Endothelial cell of umbilical vein (primary cell): Measurements from ENCODE around the gene COL7A1. TPM values are rescaled to one million over a fixed set of nuclear protein-coding genes. Genes with fewer than 3 reads are reported as not detected.

ENCODE experiments used
- BruUV-seq: library from RNA; stranded (reverse); fragments of 400-500 nt; replicated peaks from 2 replicates; lab custom pipeline; 2021; lab: Mats Ljungman, UMichigan
- CTCF ChIA-PET: fragments of 300-600, 350-600 bp; sonication (Branson Sonifier 250); formaldehyde crosslinking; loops from one replicate; lab custom pipeline; 2021; ENCODE audit warnings: antibody characterized with exemption, inconsistent platforms; lab: Charles Lee
- POLR2A ChIA-PET: fragments of 300-600, 350-600 bp; sonication (Branson Sonifier 250); formaldehyde crosslinking; loops from one replicate; lab custom pipeline; 2021; ENCODE audit warnings: antibody characterized with exemption, inconsistent platforms; lab: Charles Lee
- DNase-seq: peaks from one replicate; pipeline ENCODE4 v3.0.0-alpha.2; 2011; ENCODE audit warnings: low read depth, low spot score
- FAIRE-seq: peaks from 2 replicates; lab custom pipeline; 2011; peaks lifted over from hg19 to GRCh38; lab: Jason Lieb, UNC
- H2AFZ ChIP-seq: 2 replicates; pipeline ENCODE4 v1.6.0; 2012; ENCODE audit warnings: low read depth, low read length, control low read depth, inconsistent platforms
- H3K27ac ChIP-seq: 2 replicates; pipeline ENCODE4 v1.5.1; 2011; ENCODE audit warnings: low read depth, mild to moderate bottlenecking, control low read depth, low read length, moderate library complexity; ENCODE audit not compliant: insufficient read depth
- H3K27me3 ChIP-seq, 2 experiments: 2 replicates each; pipeline versions ENCODE4 v1.6.0 to v1.6.1; 2011; ENCODE audit warnings: low read length in 2 of 2, mixed read lengths in 1 of 2; ENCODE audit not compliant: control insufficient read depth in 2 of 2, insufficient read depth in 2 of 2
- H3K36me3 ChIP-seq, 2 experiments: 2 replicates in 1 of 2; 3 replicates in 1 of 2; pipeline ENCODE4 v1.5.1; 2011; ENCODE audit warnings: low read length in 2 of 2, mild to moderate bottlenecking in 1 of 2, moderate library complexity in 1 of 2; ENCODE audit not compliant: control insufficient read depth in 2 of 2, insufficient read depth in 2 of 2; ENCODE audit errors: extremely low read depth in 1 of 2
- H3K4me1 ChIP-seq: 3 replicates; pipeline ENCODE4 v1.5.1; 2011; ENCODE audit warnings: mild to moderate bottlenecking, low read length; ENCODE audit not compliant: control insufficient read depth, insufficient read depth; ENCODE audit errors: extremely low read depth
- H3K4me2 ChIP-seq: 2 replicates; pipeline ENCODE4 v1.6.1; 2011; ENCODE audit warnings: low read length, control low read depth, mixed read lengths; ENCODE audit not compliant: insufficient read depth
- H3K4me3 ChIP-seq, 3 experiments: fragments of 200-600 bp in 1 of 3; sonication (generic), shearing (Covaris generic) in 1 of 3; replicated peaks in 1 of 3; 2 replicates each; pipeline ENCODE4 v1.5.1; 2011 to 2016; ENCODE audit warnings: control low read depth in 3 of 3, low read length in 3 of 3, mild to moderate bottlenecking in 2 of 3, inconsistent platforms in 1 of 3, low read depth in 1 of 3, moderate library complexity in 1 of 3; ENCODE audit not compliant: insufficient read depth in 1 of 3
- H3K79me2 ChIP-seq: 2 replicates; pipeline ENCODE4 v1.6.0; 2012; ENCODE audit warnings: low read length, inconsistent platforms; ENCODE audit not compliant: control insufficient read depth, insufficient read depth
- H3K9ac ChIP-seq: replicated peaks from 2 replicates; pipeline ENCODE3; 2011; ENCODE audit warnings: low read length, control low read depth; ENCODE audit not compliant: insufficient read depth; ENCODE audit errors: extremely low read depth
- H3K9me1 ChIP-seq: replicated peaks from 3 replicates; pipeline ENCODE4 v1.6.0; 2011; ENCODE audit warnings: mild to moderate bottlenecking, low read length; ENCODE audit not compliant: control insufficient read depth, insufficient read depth; ENCODE audit errors: extremely low read depth
- H3K9me3 ChIP-seq: replicated peaks from 2 replicates; pipeline ENCODE4 v1.5.1; 2012; ENCODE audit warnings: low read length, inconsistent platforms; ENCODE audit not compliant: control insufficient read depth, insufficient read depth
- H4K20me1 ChIP-seq: replicated peaks from 2 replicates; pipeline ENCODE3; 2011; ENCODE audit warnings: mild to moderate bottlenecking, low read length; ENCODE audit not compliant: control insufficient read depth, insufficient read depth; ENCODE audit errors: extremely low read depth
- CTCF ChIP-seq, 2 donors: IDR thresholded peaks; 1 replicate in 1 of 2; 2 replicates in 1 of 2; pipeline ENCODE4 v1.5.1; 2011; ENCODE audit warnings: low read length in 2 of 2, mild to moderate bottlenecking in 2 of 2, moderate library complexity in 2 of 2, control low read depth in 1 of 2, inconsistent platforms in 1 of 2, low read depth in 1 of 2; ENCODE audit not compliant: insufficient read depth in 1 of 2; ENCODE audit errors: extremely low read depth in 1 of 2
- EZH2 ChIP-seq: IDR thresholded peaks from 2 replicates; pipeline ENCODE4 v1.6.1; 2012; ENCODE audit warnings: borderline replicate concordance, low read depth, mild to moderate bottlenecking, moderate library complexity, low read length, inconsistent platforms; ENCODE audit not compliant: severe bottlenecking
- GATA2 ChIP-seq: IDR thresholded peaks from 2 replicates; pipeline ENCODE4 v1.7.0; 2011; ENCODE audit warnings: low read depth, mild to moderate bottlenecking, moderate library complexity, mixed read lengths, low read length; ENCODE audit not compliant: insufficient read length, insufficient read depth
- JUN ChIP-seq: IDR thresholded peaks from 2 replicates; pipeline ENCODE4 v1.6.1; 2011; ENCODE audit warnings: borderline replicate concordance, low read depth; ENCODE audit not compliant: insufficient read length, insufficient read depth
- MAX ChIP-seq: IDR thresholded peaks from 2 replicates; pipeline ENCODE4 v1.6.1; 2011; ENCODE audit not compliant: insufficient read depth, insufficient read length
- MYC ChIP-seq: IDR thresholded peaks from one replicate; pipeline ENCODE4 v1.6.1; 2011; ENCODE audit warnings: mild to moderate bottlenecking, low read depth, low read length
- POLR2A ChIP-seq: IDR thresholded peaks from 2 replicates; pipeline ENCODE4 v1.6.1; 2012; ENCODE audit warnings: low read depth, mild to moderate bottlenecking, control low read depth, low read length
- POLR2AphosphoS5 ChIP-seq: IDR thresholded peaks from 2 replicates; pipeline ENCODE4 v1.6.1; 2012; ENCODE audit warnings: low read depth, mild to moderate bottlenecking, control low read depth, low read length, moderate library complexity; ENCODE audit not compliant: insufficient read depth
- dilution Hi-C: fragments of 300-500 bp; cut with MboI; formaldehyde crosslinking; loops from one replicate; pipeline ENCODE4 v1.15.0; 2019; ENCODE audit warnings: low sequenced_read_pairs; ENCODE audit not compliant: extremely low pct_ligation_motif_present
- intact Hi-C: fragments of 100-400 bp; cut with micrococcal nuclease; formaldehyde crosslinking; loops from one replicate; pipeline ENCODE4 v1.10.0; 2022
- polyA plus RNA-seq, 4 experiments: library from polyadenylated mRNA; depleted of rRNA in 3 of 4; stranded (reverse) in 3 of 4; unstranded in 1 of 4; fragments of >200 nt; gene quantifications; 2 replicates each; pipeline versions ENCODE4 v1.2.1 to v1.2.3, GENCODE V29; 2011 to 2012; ENCODE audit warnings: missing spikeins in 1 of 4
- total RNA-seq: library from RNA; stranded (reverse); gene quantifications from 2 replicates; pipeline ENCODE4 v1.2.3, GENCODE V29; 2021

Gene COL7A1
- total and polyA plus RNA-seq, 2 donors (not counting 3 experiments of a cell fraction or from before 2014, with no cell fraction given) = 0.55 to 1.9 TPM

- dilution Hi-C loops = no loop called here
- no peak for FAIRE-seq
Observed at GRCh38 chr3:48576647-48577046, 18.5 kb downstream of the COL7A1 start.

More at GRCh38 chr3:48576647-48577046, 18.5 kb downstream of the COL7A1 start:
- Histone ChIP-seq H2AFZ (no peak overlapping the region), H3K27ac (no peak overlapping the region), H3K9me1 (no peaks in the 10 kb centered on the region), H3K4me2 (no peak overlapping the region), H3K79me2 (no peaks in the 10 kb centered on the region), H3K36me3 (no peaks in the 10 kb centered on the region), H4K20me1 (no peaks in the 10 kb centered on the region), H3K9ac (no peak overlapping the region), H3K4me1 (no peaks in the 10 kb centered on the region), H3K27me3 (no peaks in the 10 kb centered on the region), H3K4me3 (no peak overlapping the region), H3K9me3 (no peaks in the 10 kb centered on the region)
- no peak for DNase-seq
- POLR2A ChIA-PET = no interaction called here
- intact Hi-C loops = no loop called here
- BruUV-seq = no TSS peak
- TF ChIP-seq MYC (no peak), MAX (no peak), EZH2 (no peak), JUN (no peak), POLR2A (no peak), CTCF (IDR thresholded peaks at IDR 0.05; ENCODE audit: extremely low read depth in 1 of 2, insufficient read depth in 1 of 2, low read depth in 1 of 2, low read length in 2 of 2) (no peak), GATA2 (no peak), POLR2AphosphoS5 (no peak)
- CTCF ChIA-PET = interaction anchor here (0.5 kb wide), 1 partner anchor 19 kb away, joined by 3 read pairs; no protein-coding TSS in a partner anchor
